Erythroblast (primary cell): ENCODE results near the gene NIPA2.

ENCODE experiments used
- GATA1 ChIP-seq: IDR thresholded peaks from 2 replicates; pipeline ENCODE4 v1.6.1; 2011; ENCODE audit warnings: low read depth, mild to moderate bottlenecking, control low read depth, low read length, moderate library complexity
- POLR2A ChIP-seq: IDR thresholded peaks from 2 replicates; pipeline ENCODE4 v1.6.1; 2011; ENCODE audit warnings: mild to moderate bottlenecking, low read length

DNA sequence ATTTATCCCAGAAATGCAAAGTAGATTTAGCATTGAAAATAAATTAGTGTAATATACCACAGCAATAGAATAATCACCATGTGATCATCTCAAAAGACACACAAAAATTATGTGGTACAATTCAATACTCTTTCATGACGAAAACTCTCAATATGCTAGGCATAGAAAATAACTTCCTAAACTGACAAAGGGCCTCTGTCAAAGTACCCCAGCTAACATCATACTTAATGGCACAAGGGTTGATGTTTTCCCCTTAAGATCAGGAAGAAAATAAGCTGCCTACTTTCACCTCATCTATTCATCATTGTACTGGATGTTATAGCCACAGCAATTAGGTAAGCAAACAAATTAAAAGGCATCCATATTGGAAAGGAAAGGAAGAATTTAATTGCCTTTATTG, 22.7 kb upstream of the NIPA2 start:
- TF ChIP-seq POLR2A: no peak
- TF ChIP-seq GATA1: no peak
